ENCODE data around the gene KLF3. TPM values are rescaled to one million over a fixed set of nuclear protein-coding genes. Genes with fewer than 3 reads are reported as not detected.
"Not testable (repeated sequence)": the region's sequence is repeated elsewhere in the genome, so short reads cannot be mapped to it uniquely, and the experiment has no call there.

KLF3 gene
- total RNA-seq, 1 experiment from 2014 or later, result 37.5 TPM

DNA sequence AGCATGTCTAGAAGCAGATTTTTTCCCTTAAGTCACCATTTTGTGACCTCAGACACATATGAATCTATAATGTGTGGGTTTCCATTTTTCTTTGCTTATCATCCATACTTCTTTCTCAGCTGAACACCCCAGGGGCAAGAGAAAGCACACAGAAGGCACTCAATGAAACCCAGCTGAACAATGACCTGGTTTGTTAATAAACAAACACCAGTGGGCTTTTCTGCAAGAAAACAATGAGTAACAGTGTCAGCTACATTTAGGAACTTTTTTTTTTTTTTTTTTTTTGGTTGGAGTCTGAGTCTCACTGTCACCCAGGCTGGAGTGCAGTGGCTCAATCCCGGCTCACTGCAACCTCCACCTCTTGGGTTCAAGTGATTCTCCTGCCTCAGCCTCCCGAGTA, 40.7 kb upstream of the KLF3 start:
- peak overlapping the region; percentile 10; the same call in 1 of the 2 replicates for H3K4me2 ChIP-seq
- H3K36me3 ChIP-seq (ENCODE audit: low read depth), result no peaks in the 10 kb centered on the region
- no peak overlapping the region for H3K27ac ChIP-seq
- peaks cover 32% of the 10 kb centered on the region for H3F3A ChIP-seq (ENCODE audit: insufficient read depth, low read depth)
- intact Hi-C loops (cut with micrococcal nuclease; ENCODE audit: unreplicated experiment), result no loop called here
- no peaks in the 10 kb centered on the region for H3K9me3 ChIP-seq (ENCODE audit: insufficient read depth, low read depth)
- ChIA-PET POLR2A (ENCODE audit: unreplicated experiment) (no interaction called here), CTCF (no interaction called here)
- H4K20me1 ChIP-seq (ENCODE audit: insufficient read depth), result no peaks in the 10 kb centered on the region
- H3K9me2 ChIP-seq (ENCODE audit: insufficient read depth), result no peaks in the 10 kb centered on the region
- H3K4me1 ChIP-seq (replicated peaks; ENCODE audit: insufficient read depth), result peaks cover 48% of the 10 kb centered on the region
- no TSS peak for BruUV-seq (replicated peaks)
- no peak for DNase-seq
- TF ChIP-seq EZH2 (IDR thresholded peaks at IDR 0.05; ENCODE audit: low read depth) (no peak), CTCF (conservative IDR thresholded peaks at IDR 0.05) (no peak)
- no peaks in the 10 kb centered on the region for H3K27me3 ChIP-seq (ENCODE audit: insufficient read depth, low read depth)
- no peak overlapping the region for H2AFZ ChIP-seq
- no peaks in the 10 kb centered on the region for H3K79me2 ChIP-seq (ENCODE audit: low read depth)
- no peak overlapping the region for H3K4me3 ChIP-seq

DNA sequence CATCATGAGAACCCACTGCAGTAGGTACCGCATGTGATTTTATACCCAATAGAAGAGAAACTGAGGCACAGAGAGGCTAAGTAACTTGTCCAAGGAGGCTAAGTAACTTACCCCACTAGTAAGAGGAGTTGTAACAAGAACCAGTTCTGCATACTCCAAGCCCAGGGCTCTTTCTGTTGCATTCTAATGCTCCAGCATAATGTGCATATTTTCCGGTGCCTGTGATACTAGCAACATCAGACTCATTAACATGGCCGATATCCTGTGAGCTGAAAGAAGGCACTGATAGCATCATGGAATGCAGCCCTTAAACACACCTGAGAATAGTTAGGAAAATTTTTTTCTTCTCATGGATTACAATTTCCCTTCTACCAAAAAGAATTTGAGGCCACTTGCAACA, 39.7 kb upstream of the KLF3 start:
- intact Hi-C loops (cut with micrococcal nuclease; ENCODE audit: unreplicated experiment), result no loop called here
- BruUV-seq (replicated peaks), result no TSS peak
- H3K79me2 ChIP-seq (ENCODE audit: low read depth), result no peaks in the 10 kb centered on the region

GRCh38 chr4:38625508-38625907, 38.5 kb upstream of the KLF3 start:
- ChIA-PET POLR2A (ENCODE audit: unreplicated experiment) (no interaction called here), CTCF (no interaction called here)
- no peaks in the 10 kb centered on the region for H4K20me1 ChIP-seq (ENCODE audit: insufficient read depth)
- H3K27ac ChIP-seq, result no peak overlapping the region
- TF ChIP-seq CTCF (conservative IDR thresholded peaks at IDR 0.05), result no peak
- TF ChIP-seq EZH2 (IDR thresholded peaks at IDR 0.05; ENCODE audit: low read depth), result no peak
- no peak for DNase-seq
- H3K9me3 ChIP-seq (ENCODE audit: insufficient read depth, low read depth), result no peaks in the 10 kb centered on the region
- peaks cover 23% of the 10 kb centered on the region for H3F3A ChIP-seq (ENCODE audit: insufficient read depth, low read depth)
- H3K36me3 ChIP-seq (ENCODE audit: low read depth), result no peaks in the 10 kb centered on the region
- peaks cover 33% of the 10 kb centered on the region for H3K4me1 ChIP-seq (replicated peaks; ENCODE audit: insufficient read depth)
- no peak overlapping the region for H3K4me2 ChIP-seq
- no peak overlapping the region for H3K4me3 ChIP-seq
- intact Hi-C loops (cut with micrococcal nuclease; ENCODE audit: unreplicated experiment), result no loop called here
- no peaks in the 10 kb centered on the region for H3K9me2 ChIP-seq (ENCODE audit: insufficient read depth)
- H3K27me3 ChIP-seq (ENCODE audit: insufficient read depth, low read depth), result no peaks in the 10 kb centered on the region
- H2AFZ ChIP-seq, result no peak overlapping the region
- no peaks in the 10 kb centered on the region for H3K79me2 ChIP-seq (ENCODE audit: low read depth)
- no TSS peak for BruUV-seq (replicated peaks)

More for the DNA sequence above, 39.7 kb upstream of the KLF3 start:
- POLR2A ChIA-PET (ENCODE audit: unreplicated experiment), result no interaction called here
- no peaks in the 10 kb centered on the region for H3K36me3 ChIP-seq (ENCODE audit: low read depth)
- no peaks in the 10 kb centered on the region for H3K9me2 ChIP-seq (ENCODE audit: insufficient read depth)
- CTCF ChIA-PET, result no interaction called here
- no peaks in the 10 kb centered on the region for H3K9me3 ChIP-seq (ENCODE audit: insufficient read depth, low read depth)
- H3K4me3 ChIP-seq, result no peak overlapping the region
- peaks cover 45% of the 10 kb centered on the region for H3K4me1 ChIP-seq (replicated peaks; ENCODE audit: insufficient read depth)
- peaks cover 32% of the 10 kb centered on the region for H3F3A ChIP-seq (ENCODE audit: insufficient read depth, low read depth)
- no peak overlapping the region for H3K27ac ChIP-seq
- no peak overlapping the region for H2AFZ ChIP-seq
- no peaks in the 10 kb centered on the region for H4K20me1 ChIP-seq (ENCODE audit: insufficient read depth)
- H3K4me2 ChIP-seq, result no peak overlapping the region
- H3K27me3 ChIP-seq (ENCODE audit: insufficient read depth, low read depth), result no peaks in the 10 kb centered on the region
- TF ChIP-seq EZH2 (IDR thresholded peaks at IDR 0.05; ENCODE audit: low read depth) (no peak), CTCF (conservative IDR thresholded peaks at IDR 0.05) (no peak)
- no peak for DNase-seq

DNA sequence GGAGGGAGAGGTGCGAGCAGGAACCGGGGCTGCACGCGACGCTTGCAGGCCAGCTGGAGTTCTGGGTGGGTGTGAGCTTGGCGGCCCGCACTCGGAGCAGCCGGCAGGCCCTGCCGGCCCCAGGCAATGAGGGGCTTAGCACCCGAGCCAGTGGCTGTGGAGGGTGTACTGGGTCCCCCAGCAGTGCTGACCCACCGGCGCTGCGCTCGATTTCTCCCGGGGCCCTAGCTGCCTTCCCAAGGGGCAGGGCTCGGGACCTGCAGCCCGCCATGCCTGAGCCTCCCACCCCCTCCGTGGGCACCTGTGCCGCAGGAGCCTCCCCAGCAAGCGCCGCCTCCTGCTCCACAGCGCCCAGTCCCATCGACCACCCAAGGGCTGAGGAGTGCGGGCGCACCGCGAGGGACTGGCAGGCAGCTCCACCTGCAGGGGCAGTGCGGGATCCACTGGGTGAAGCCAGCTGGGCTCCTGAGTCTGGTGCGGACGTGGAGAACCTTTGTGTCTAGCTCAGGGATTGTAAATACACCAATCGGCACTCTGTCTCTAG, 37.0 kb upstream of the KLF3 start:
- H3K4me1 ChIP-seq (replicated peaks; ENCODE audit: insufficient read depth), result peaks cover 21% of the 10 kb centered on the region
- H3K9me2 ChIP-seq (ENCODE audit: insufficient read depth); H3K79me2 ChIP-seq (ENCODE audit: low read depth); H3K4me3 ChIP-seq; H4K20me1 ChIP-seq (ENCODE audit: insufficient read depth); POLR2A ChIA-PET (ENCODE audit: unreplicated experiment); H2AFZ ChIP-seq; H3K9me3 ChIP-seq (ENCODE audit: insufficient read depth, low read depth); intact Hi-C loops (cut with micrococcal nuclease; ENCODE audit: unreplicated experiment); CTCF ChIA-PET; H3K4me2 ChIP-seq; H3K27me3 ChIP-seq (ENCODE audit: insufficient read depth, low read depth); BruUV-seq (replicated peaks); DNase-seq; H3K36me3 ChIP-seq (ENCODE audit: low read depth); H3K27ac ChIP-seq: not testable (repeated sequence)
- H3F3A ChIP-seq (ENCODE audit: insufficient read depth, low read depth), result peaks cover 11% of the 10 kb centered on the region

All from PC-9 (cell line).